Activated CD4-positive, alpha-beta T cell treated with anti-CD3 and anti-CD28 coated beads, Interleukin-2, Interleukin-4, amounts not matched to agents 100 ng/mL and 50 ng/mL, durations not matched to agents 16 hours and 8 hours (primary cell): ENCODE results near the gene DOCK1.

Experiments
- DNase-seq: peaks from one replicate; pipeline ENCODE4 v3.0.0-alpha.2; 2020; ENCODE audit warnings: low spot score

The DOCK1 gene

GRCh38 chr10:127089446-127089845 lies 184.2 kb downstream of the DOCK1 start:
- DNase-seq: no peak

GRCh38 chr10:127090138-127090537 lies 184.9 kb downstream of the DOCK1 start:
- DNase-seq: no peak

- DNase-seq: no peak
These were observed 186.1 kb downstream of the DOCK1 start for GRCh38 chr10:127091354-127091753.

DNA sequence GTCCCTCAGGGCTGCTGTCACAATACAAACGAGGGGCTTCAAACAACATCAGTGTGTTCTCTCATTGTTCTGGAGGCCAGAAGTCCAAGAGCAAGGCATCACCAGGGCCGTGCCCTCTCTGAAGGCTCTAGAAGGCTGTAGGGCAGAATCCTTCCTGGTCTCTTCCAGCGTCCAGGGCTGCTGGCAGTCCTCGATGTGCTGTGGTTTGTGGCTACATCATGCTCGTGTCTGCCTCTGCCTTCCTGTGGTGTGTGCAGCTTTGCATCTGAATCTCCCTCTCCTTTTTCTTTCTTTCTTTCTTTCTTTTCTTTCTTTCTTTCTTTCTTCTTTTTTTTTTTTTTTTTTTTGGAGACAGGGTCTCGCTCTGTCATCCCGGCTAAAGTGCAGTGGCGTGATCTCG lies 187.7 kb downstream of the DOCK1 start:
- no peak for DNase-seq

- no peak for DNase-seq
These were observed 189.8 kb downstream of the DOCK1 start for GRCh38 chr10:127094984-127095383.

DNA sequence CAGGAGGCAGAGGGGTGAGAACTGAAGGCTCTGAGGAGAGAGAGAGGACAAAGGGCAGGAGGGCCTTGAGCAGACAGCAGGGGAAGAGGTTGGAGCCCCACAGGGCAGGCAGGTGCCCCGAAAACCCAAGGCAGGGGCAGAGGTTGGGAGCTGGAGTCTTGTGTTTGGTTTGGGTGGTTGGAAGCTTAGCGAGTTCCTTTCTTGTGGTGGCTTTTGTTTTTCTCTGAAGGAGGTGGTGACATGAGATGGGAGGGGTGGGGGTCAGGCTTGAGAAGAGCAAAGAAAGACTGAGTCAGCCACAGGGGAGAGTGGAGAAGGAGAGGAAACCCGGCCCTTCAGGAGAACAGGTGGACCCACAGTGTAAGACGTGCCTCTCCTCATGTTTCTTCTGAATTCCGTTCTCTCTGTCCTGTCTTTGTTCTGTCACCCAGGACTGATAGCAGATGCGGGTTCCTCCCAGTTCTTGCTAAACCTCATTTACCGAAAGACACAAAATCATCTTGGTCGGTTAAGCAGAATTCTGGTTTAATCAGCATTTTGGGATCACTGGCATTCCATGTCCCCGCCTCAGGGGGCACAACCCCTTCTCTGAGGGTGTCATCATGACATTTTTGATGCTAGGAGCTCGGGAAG lies 195.9 kb downstream of the DOCK1 start:
- DNase-seq: no peak

GRCh38 chr10:127102176-127102575 lies 196.9 kb downstream of the DOCK1 start:
- DNase-seq: no peak

DNA sequence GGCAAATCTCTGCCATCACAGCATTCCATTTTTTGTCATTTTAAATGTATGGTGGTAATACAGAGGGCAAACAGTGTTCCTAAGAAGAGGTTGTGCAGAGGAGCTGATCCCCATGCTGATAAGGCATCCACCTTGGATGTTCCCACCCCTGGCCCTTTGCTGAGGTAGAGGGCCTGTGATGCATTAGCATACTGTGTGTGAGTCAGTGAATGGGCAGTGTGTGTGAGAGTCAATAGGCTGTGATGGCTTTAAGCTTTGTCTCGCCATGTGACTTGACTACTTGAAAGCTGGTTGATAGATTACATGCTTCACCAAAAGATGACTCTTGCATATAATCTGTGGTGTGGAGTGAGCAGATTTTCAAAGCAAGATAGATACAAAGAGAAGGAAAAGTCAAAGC lies 209.9 kb downstream of the DOCK1 start:
- no peak for DNase-seq

GRCh38 chr10:127117125-127117524 lies 211.9 kb downstream of the DOCK1 start:
- no peak for DNase-seq

DNA sequence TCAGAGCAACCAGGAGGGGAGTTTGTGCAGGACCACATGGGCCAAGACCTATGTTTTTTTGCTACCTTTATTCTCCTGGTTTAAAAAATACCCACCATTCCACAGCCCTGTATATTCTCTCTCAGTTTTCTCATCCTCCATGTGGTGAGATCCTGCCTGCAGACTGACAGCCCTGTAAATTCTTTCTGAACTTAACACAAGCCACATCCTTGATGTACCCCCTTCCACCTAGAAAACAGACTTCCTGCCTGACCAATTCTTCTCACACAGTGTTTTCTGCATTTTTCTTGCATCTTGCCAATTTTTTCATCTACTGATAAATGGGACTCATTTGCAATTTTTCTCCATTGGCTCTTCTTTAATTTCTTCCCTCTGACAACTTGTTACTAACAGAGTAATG lies 212.8 kb downstream of the DOCK1 start:
- no peak for DNase-seq

DNA sequence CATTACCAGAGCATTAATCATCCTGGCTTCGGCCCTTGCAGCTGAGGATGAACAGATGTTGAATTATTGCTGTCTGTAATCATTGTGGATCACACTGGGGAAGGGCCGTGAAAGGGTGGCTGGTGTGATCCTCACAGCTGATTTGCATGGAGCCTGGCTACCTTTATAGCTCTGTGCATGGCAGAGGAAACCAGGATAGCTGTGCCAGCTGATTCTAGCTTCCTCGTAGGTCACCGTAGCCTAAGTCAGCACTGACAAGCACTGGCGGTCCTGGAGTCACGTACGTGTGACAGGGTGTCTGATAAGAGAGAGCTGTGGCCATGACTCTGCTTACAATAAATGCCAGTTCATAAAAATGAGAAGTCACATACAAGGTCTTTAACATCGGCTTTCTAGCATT lies 214.7 kb downstream of the DOCK1 start:
- no peak for DNase-seq

- DNase-seq: no peak
These were observed 217.6 kb downstream of the DOCK1 start for GRCh38 chr10:127122831-127123230.

DNA sequence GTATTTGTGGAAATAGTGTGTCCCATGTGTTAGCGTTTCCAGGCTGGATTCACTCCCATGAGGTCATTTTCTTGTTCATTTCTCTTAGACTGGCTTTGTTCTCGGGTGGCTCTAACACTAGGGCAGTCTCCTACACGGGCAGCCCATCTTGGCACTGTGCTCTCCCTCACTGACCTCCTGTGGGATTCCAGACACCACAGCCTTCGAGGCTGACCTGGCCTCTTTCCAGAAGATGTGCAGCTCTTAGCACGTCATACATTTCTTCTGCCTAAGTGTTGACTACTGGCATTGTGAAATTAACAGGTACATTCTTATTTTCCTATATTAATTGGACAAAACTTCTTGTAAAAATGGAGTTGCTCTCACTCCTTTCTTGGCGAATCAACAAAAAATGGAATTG lies 218.4 kb downstream of the DOCK1 start:
- DNase-seq: no peak

GRCh38 chr10:127125331-127125730 lies 220.1 kb downstream of the DOCK1 start:
- no peak for DNase-seq

DNA sequence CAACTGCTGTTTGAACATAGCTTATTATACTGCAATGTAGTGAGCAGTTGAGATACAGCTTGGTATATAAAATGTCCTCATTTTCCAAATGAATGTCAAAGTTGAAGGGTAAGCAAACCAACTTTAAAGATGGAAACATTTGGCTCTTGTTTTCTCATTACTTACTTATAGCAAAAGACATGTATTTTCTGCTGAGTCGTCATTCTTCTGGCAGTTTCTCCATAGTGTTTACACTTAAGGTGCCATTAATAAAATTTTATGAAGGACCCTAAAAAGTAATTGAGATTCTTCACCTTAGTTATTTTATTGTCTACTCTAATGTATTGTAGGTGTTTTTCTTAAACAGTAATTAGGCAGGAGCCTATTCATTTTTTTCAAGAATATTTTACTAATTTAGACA lies 222.6 kb downstream of the DOCK1 start:
- no peak for DNase-seq

GRCh38 chr10:127129104-127129503 lies 223.9 kb downstream of the DOCK1 start:
- no peak for DNase-seq

DNA sequence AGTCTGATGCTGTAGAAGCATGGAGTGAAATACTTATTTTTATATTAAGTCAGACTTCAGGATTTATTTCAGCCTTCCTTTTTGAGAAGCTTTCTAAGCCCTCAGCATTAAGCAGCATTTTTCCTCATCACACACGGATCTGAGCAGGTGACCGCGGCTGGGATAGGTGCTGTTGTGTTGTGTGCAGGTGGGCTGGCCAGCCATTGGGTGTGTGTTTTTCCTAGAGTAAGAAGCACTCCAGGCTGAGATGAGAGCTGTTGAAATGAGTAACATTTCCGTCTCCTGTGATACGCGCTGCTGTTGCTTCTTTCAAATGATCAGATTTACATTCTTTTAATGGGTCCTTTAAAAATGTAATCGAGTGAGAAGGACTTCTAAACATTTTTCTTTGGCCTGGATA lies 227.2 kb downstream of the DOCK1 start:
- no peak for DNase-seq

GRCh38 chr10:127133225-127133624 lies 228.0 kb downstream of the DOCK1 start:
- DNase-seq: no peak

DNA sequence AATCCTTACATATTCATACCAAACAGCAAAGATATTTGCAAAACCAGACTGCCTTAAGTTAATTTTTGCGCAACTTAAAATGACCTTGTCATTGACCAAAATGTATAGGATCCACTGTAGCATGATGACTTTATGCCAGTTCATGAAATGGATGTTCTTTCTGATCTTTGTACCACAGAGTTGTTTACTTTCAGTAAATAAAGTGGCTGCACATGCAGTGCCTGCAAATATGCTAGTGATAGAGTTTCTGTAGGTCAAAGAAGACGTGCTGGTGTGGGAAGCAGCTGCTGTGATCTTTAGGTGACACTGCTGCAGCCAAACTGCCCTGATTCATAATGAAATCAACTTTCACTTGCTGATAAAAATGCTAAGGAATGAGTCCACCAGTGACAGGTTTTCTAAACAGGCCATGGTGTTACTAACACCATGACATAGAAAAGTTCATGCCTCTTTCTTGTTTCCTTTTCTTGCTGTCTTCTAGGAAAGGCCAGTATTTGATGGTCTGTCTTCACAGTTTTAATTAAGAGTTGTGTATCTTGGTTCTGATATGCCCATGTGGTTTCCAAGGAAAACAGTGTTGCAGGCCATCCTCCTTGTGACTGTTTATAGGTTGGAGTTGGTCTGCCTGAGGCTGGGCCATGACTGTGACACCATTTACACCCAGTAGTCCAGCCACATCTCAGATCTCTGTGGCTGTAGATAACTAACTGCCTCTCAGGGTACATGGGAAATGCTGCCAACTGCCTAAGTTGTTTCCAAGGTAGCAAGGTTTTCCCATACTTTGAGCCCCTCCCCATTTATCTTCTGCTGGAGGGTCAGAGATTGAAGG lies 228.7 kb downstream of the DOCK1 start:
- DNase-seq: no peak

DNA sequence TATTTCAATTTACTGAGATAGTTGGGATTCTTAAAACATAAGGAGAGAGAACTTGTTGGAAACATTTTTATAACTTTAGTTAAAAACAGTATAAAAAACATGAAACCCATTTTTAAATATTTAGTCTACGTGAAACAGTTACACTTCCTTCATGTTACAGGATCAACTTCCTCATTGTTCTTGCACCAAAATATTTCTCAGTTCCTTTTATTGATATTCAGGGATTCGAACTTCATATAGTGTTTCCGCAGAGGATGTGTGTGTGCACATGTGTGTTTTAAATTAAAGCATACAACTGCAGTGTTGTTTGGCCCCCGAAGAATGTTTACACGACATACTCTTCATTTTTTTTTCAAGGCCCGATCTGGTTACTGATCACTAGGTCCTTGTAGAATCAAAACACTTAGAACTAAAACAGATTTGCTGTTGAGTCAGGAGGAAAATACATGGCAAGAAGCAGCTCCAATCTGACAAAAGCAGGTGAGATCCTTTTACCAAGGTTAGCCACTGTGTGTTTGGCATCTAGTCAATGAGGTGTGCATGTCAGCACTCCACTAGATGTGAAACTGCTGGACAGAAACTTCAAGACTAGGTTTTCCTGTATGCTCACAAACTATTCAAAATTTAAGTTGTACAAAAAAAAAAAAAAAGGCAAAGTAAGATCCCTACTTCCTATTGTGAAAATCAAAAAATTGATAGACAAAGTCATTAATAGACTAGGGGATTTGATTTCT lies 230.8 kb downstream of the DOCK1 start:
- DNase-seq: no peak

DNA sequence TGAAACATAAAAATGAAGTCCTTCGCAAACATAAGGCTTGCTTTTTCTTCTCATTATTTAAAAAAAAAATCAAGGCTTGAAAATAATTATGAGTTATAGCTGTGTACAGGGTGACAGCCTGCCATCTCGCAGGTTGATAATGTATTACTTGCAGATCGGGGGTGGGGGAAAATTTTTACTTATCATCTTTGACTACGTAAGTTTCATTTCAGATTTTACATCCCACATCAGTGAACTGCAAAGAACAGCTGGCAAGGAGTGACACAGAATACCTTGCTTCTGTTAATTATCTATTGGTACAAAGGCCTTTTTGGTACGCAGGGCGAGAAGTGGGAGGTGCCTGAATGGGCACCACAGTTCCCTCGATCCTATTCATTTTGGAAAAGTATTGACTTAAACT lies 232.2 kb downstream of the DOCK1 start:
- no peak for DNase-seq

GRCh38 chr10:127142136-127142535 lies 236.9 kb downstream of the DOCK1 start:
- no peak for DNase-seq

GRCh38 chr10:127142856-127143255 lies 237.6 kb downstream of the DOCK1 start:
- no peak for DNase-seq
